Hypothalamus (tissue), 51 donors: ENCODE results near the gene IL34.
"Not testable (repeated sequence)": the region's sequence is repeated elsewhere in the genome, so short reads cannot be mapped to it uniquely, and the experiment has no call there.

Experiments used
- DNase-seq, 51 donors: peaks; one replicate each; lab custom pipeline; 2025; lab: John Stamatoyannopoulos, UW

IL34 gene

GRCh38 chr16:70630960-70631745, 15.2 kb upstream of the IL34 start:
- DNase-seq: no peak

- DNase-seq: no peak
Measured at GRCh38 chr16:70632273-70632672, 14.1 kb upstream of the IL34 start.

GRCh38 chr16:70633617-70634016, 12.7 kb upstream of the IL34 start:
- DNase-seq: not testable (repeated sequence)

- no peak for DNase-seq
Measured at GRCh38 chr16:70634861-70635260, 11.5 kb upstream of the IL34 start.

DNA sequence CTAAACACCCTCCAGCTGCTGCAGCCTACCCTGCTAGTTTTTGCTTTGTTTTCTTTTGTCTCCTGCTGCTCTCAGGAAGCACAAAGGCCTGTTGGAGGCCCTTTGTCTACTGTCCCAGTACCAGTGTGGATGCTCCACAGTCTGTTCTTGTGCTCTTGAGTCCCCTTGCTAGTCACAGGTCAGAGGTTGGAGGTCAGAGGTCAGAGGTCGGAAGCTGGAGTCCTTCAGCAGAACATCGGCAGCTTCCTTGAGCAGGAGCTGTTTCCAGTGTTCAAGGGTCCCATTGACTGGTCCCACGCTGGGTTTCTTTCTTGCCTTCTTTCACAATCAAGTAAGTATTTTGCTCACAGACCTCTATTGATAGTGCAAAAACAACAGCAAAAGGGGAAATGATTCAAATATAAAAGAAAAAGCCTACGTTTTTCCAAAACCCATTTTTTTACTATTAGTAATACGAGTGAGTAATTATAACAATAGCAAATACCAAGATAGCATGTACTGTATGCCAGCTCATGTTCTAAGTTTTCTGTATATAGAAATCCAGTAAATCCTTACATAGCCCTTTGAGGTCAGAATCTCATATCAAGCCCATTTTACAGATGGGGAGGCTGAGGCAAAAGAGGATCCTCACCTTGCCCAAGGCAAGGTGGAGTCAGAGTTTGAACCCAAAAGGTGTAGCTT, 10.9 kb upstream of the IL34 start:
- DNase-seq: no peak

- peak in 3 of 51 donors; percentile 16 to 53 (median 17) for DNase-seq
Measured at GRCh38 chr16:70638814-70639792, 7.3 kb upstream of the IL34 start.

DNA sequence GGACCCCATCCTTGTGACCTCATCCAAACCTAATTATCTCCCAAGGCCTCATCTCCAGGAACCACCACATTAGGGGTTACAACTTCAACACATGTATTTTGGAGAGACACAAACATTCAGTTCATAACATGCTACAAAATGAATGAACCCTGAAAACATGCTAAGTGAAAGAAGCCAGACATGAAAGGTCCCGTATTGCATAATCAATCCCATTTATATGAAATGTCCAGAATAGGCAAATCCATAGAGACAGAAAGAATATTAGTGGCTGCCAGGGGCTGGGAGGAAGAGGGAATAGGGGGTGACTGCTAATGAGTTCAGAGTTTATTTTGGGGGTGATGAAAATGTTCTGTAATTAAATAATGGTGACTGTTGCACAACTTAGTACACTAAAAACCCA, 3.7 kb upstream of the IL34 start:
- DNase-seq: no peak

DNA sequence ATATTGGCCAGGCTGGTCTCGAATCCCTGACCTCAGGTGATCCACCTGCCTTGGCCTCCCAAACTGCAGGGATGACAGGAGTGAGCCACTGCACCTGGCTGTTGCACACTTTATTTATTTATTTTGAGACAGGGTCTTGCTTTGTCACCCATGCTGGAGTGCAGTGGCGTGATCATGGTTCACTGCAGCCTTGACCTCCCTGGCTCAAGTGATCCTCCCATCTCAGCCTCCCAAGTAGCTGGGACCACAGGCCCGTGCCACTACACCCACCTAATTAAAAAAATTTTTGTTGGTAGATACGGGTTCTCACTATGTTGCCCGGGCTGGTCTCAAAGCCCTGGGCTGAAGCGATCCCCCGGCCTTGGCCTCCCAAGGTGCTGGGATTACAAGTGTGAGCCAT, 3.1 kb upstream of the IL34 start:
- DNase-seq: not testable (repeated sequence)

- DNase-seq: no peak
Measured at GRCh38 chr16:70644763-70645597, 1.4 kb upstream of the IL34 start.

- peak in 10 of 51 donors; percentile 13 to 59 (median 29) for DNase-seq
Measured at GRCh38 chr16:70647441-70648359, 1.3 kb downstream of the IL34 start.

- DNase-seq: no peak
Measured at GRCh38 chr16:70648606-70649005, 2.2 kb downstream of the IL34 start.

GRCh38 chr16:70649300-70649699, 2.9 kb downstream of the IL34 start:
- no peak for DNase-seq

DNA sequence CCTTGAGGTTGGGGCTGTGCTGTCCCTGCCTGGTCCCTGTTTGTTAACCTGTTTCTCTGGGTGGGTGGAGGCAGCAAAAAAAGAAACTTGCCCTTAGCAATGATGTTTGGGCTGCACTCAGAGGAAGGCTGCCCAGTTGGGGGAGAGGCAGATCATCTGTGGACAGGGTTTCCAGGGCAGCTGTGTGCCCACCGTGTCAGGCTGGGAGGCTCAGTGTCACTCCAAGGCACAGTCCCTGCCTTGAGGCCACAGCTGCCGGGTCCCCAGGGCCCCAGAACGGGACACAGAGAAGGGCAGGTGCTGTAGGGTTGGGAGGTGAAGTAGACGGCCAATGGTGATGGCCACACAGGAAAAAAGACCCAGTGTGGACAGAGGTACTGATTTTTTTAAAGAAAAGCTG, 3.9 kb downstream of the IL34 start:
- no peak for DNase-seq

DNA sequence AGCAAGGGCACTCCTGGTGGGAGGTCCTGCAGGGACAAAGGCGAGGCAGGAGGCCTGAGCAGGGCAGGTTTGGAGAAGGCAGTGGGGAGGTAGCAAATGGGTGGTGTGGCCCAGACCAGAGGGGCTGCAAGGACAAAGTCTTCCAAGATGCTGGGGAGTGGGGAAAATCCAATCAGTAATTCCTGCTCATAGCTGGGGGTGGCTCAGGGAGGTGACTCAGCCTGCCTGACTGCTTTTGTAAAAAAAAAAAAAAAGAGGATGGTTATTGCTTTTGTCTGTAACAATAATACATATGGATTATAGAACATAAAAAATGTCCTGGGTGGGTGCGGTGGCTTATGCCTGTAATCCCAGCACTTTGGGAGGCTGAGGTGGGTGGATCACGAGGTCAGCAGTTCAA, 5.2 kb downstream of the IL34 start:
- no peak for DNase-seq

DNA sequence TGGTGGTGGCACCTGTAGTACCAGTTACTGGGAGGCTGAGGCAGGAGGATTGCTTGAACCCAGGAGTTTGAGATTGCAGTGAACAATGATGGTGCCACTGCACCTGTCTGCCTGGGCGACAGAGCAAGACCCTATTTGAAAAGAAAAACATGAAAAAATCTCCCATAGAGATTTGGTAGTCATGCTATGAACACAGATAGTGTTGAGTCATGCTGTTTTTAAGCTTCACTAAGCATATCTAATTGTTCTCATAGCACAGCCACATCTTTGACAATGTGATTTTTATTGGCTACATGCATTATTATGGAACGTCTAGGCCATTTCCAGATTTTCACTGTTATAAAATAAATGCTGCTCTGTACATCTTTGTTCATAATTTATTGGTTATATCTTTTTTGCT, 6.0 kb downstream of the IL34 start:
- DNase-seq: no peak

- DNase-seq: no peak
Measured at GRCh38 chr16:70653406-70653805, 7.0 kb downstream of the IL34 start.

DNA sequence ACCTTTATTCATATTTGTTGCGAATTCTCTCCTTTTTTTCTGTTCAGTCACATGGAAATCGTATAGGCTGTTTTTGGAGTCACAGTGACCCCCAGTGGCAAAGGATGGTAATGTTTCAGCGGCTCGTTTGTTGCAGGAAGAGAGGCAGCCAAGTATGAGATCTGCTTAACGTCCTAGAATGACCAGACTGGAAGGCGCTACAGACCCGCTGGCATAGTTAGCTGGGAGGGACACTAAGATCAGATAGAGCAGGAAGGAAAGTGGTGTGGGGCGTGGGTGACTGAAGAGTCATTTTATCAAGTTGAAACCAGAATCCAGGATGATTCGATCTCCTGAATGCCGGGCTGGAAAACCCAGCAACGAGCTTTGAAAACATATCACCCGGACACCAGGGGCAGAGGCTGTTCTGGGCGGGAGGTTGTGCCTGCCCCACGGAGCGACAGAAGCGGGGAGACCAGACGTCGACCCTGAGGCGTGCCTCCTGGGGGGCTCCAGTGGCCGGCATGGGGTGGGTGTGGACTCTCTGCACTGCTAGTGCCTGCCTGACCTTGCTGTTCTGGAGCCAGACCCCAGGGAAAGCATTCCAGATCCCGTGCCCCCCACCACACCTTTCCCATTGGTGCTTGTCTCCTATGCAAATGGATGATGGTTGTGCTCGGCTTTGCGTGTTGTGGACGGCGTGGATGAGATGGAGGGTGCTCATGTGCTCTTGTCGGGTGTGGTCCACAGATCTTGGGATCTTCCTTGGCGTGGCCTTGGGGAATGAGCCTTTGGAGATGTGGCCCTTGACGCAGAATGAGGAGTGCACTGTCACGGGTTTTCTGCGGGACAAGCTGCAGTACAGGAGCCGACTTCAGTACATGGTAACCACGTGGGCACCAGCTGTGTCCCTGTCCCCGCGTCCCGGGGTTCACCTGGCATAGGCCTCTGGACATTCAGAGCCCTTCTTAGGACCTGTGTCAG, 7.7 kb downstream of the IL34 start:
- DNase-seq: peak in 42 of 51 donors; percentile 17 to 91 (median 54)
